Gastrocnemius medialis (tissue), 4 donors: ENCODE results near the gene PCK2. TPM values are rescaled to one million over a fixed set of nuclear protein-coding genes. Genes with fewer than 3 reads are reported as not detected.

ENCODE experiments used
- ATAC-seq, 2 donors: fragments of 150-250 bp; one replicate each; pipeline ENCODE4 v1.9.1; 2016
- DNase-seq, 2 donors: peaks; one replicate each; pipeline ENCODE4 v3.0.0-alpha.2; 2019
- H3K27ac ChIP-seq, 4 donors: fragments of 200-600 bp; sonication (generic); 1 replicate in 1 of 4; 2 replicates in 3 of 4; pipeline ENCODE4 v1.5.1; 2016 to 2018; ENCODE audit warnings: mild to moderate bottlenecking in 2 of 4, moderate library complexity in 1 of 4
- H3K27me3 ChIP-seq, 3 donors: fragments of 200-600 bp; sonication (generic) in 2 of 3; 1 replicate in 1 of 3; 2 replicates in 2 of 3; pipeline versions ENCODE4 v1.5.1 to v1.6.0; 2016 to 2019; ENCODE audit warnings: mild to moderate bottlenecking in 1 of 3, moderate library complexity in 1 of 3
- H3K36me3 ChIP-seq, 2 donors: fragments of 200-600 bp; sonication (generic) in 1 of 2; one replicate each; pipeline ENCODE4 v1.5.1; 2017 to 2018
- H3K4me1 ChIP-seq, 2 donors: fragments of 200-600 bp; sonication (generic) in 1 of 2; one replicate each; pipeline ENCODE4 v1.5.1; 2016 to 2017; ENCODE audit warnings: mild to moderate bottlenecking in 2 of 2
- H3K4me3 ChIP-seq, 4 donors: fragments of 200-600 bp; sonication (generic) in 3 of 4; 1 replicate in 1 of 4; 2 replicates in 3 of 4; pipeline ENCODE4 v1.5.1; 2016 to 2019; ENCODE audit warnings: mild to moderate bottlenecking in 2 of 4
- H3K9me3 ChIP-seq, 3 donors: fragments of 200-600 bp; sonication (generic) in 2 of 3; 1 replicate in 1 of 3; 2 replicates in 2 of 3; pipeline ENCODE4 v1.5.1; 2016 to 2019
- POLR2A ChIP-seq, 2 donors: fragments of 450-650 bp; IDR thresholded peaks; one replicate each; pipeline ENCODE4 v1.6.1; 2017; ENCODE audit warnings: antibody characterized with exemption in 2 of 2, mild to moderate bottlenecking in 2 of 2, moderate library complexity in 2 of 2
- in situ Hi-C, 4 donors: fragments of 200-750 bp; cut with MboI; loops; one replicate each; pipeline versions ENCODE4 v1.15.0 to v1.8.0; 2017; ENCODE audit warnings: low sequenced_read_pairs in 4 of 4
- intact Hi-C: fragments of 100-400 bp; cut with DNase I; formaldehyde crosslinking; loops from one replicate; pipeline ENCODE4 v1.15.1; 2023; ENCODE audit warnings: low total_unique reads
- total RNA-seq, 4 donors: library from RNA; depleted of rRNA; stranded (reverse); fragments of >200 nt; gene quantifications; one replicate each; pipeline versions ENCODE4 v1.1.0 to v1.2.3, GENCODE V29; 2016
- TF ChIP-seq, protein P1 (sequence below), 5 experiments: fragments of 450-650 bp in 3 of 5; fragments of 200-600 bp in 2 of 5; sonication (generic) in 2 of 5; IDR thresholded peaks in 4 of 5; conservative IDR thresholded peaks in 1 of 5; 1 replicate in 4 of 5; 2 replicates in 1 of 5; pipeline ENCODE4 v1.5.1; 2016 to 2019; ENCODE audit warnings: antibody characterized with exemption in 5 of 5, mild to moderate bottlenecking in 3 of 5, moderate library complexity in 3 of 5

Gene PCK2
- total RNA-seq, 4 donors from 2014 or later: 1.9 to 9.8 (median 3.6) TPM

DNA sequence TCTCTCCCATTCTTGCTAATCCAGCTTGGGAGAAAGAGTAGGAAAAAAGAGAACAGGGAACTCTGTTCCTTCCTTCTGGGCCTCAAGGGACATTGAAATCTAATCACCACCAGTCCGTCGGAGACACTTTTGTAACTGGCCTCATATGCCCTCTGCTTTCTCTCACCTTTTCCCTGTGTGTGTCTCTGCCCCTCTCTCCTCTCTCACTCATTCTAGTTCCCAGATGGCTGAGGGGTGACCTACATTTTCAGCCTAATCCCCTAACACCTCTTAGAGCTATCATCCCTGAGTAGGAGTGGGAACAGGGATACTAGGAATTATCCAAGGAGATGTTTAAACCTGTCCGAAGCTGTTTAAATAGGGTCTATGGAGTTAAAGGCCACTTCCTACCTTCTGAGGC lies 8.9 kb upstream of the PCK2 start:
- in situ Hi-C loops: no loop called here
- intact Hi-C loops: no loop called here
- Histone ChIP-seq H3K27me3 (no peaks in the 10 kb centered on the region), H3K9me3 (no peaks in the 10 kb centered on the region), H3K27ac (no peak overlapping the region), H3K4me1 (peaks cover 0 to 10% of the 10 kb centered on the region in 2 donors), H3K4me3 (no peak overlapping the region), H3K36me3 (no peaks in the 10 kb centered on the region)
- DNase-seq (no peak), ATAC-seq (no peak)
- TF ChIP-seq, protein P1, sequence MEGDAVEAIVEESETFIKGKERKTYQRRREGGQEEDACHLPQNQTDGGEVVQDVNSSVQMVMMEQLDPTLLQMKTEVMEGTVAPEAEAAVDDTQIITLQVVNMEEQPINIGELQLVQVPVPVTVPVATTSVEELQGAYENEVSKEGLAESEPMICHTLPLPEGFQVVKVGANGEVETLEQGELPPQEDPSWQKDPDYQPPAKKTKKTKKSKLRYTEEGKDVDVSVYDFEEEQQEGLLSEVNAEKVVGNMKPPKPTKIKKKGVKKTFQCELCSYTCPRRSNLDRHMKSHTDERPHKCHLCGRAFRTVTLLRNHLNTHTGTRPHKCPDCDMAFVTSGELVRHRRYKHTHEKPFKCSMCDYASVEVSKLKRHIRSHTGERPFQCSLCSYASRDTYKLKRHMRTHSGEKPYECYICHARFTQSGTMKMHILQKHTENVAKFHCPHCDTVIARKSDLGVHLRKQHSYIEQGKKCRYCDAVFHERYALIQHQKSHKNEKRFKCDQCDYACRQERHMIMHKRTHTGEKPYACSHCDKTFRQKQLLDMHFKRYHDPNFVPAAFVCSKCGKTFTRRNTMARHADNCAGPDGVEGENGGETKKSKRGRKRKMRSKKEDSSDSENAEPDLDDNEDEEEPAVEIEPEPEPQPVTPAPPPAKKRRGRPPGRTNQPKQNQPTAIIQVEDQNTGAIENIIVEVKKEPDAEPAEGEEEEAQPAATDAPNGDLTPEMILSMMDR (IDR thresholded peaks at IDR 0.05 in 4 of 5, conservative IDR thresholded peaks at IDR 0.05 in 1 of 5): no peak
- TF ChIP-seq POLR2A (IDR thresholded peaks at IDR 0.05): no peak

DNA sequence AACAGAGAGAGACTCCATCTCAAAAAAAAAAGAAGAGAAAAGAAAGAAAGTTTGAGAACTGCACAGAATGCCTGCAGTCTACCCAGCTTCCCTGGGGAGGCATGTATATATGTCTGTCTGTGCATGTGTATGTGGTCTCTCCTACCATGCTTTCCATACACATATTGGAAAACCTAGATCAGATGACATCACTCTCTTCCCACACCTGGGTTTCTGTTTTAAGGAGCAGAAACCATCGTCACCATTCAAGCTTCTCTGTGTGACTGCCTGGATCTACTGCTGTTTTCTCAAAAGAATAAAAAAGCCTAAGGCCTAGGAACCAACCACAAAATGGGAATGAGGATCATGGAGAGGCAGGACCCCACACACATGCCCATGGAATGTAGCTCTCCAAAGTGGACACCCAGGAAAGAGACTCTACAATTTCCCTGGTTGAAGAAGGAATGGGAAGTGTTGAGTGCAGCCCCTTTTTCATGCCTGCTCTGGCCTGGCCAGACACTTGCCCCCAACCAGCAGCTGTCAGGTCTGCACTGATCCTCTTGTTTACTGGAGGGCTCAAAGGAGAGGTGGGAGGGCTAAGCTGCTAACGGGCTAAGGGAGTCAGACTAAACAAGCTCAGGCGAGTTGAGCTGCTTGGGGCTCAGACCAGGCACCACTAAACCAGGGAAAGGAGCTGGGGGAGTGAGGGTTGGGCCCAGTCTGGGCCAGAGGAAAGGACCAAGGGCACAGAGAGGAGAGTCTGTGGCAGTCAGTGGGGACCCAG lies 7.7 kb upstream of the PCK2 start:
- H3K36me3 ChIP-seq: no peaks in the 10 kb centered on the region
- intact Hi-C loops (no loop called here), in situ Hi-C loops (no loop called here)
- TF ChIP-seq POLR2A (IDR thresholded peaks at IDR 0.05): no peak
- TF ChIP-seq, protein P1 (IDR thresholded peaks at IDR 0.05 in 4 of 5, conservative IDR thresholded peaks at IDR 0.05 in 1 of 5): no peak
- peaks cover 0 to 4% of the 10 kb centered on the region in 2 donors for H3K4me1 ChIP-seq
- H3K27ac ChIP-seq: no peak overlapping the region
- ATAC-seq (no peak), DNase-seq (no peak)
- H3K27me3 ChIP-seq: no peaks in the 10 kb centered on the region
- no peak overlapping the region for H3K4me3 ChIP-seq
- H3K9me3 ChIP-seq: no peaks in the 10 kb centered on the region

DNA sequence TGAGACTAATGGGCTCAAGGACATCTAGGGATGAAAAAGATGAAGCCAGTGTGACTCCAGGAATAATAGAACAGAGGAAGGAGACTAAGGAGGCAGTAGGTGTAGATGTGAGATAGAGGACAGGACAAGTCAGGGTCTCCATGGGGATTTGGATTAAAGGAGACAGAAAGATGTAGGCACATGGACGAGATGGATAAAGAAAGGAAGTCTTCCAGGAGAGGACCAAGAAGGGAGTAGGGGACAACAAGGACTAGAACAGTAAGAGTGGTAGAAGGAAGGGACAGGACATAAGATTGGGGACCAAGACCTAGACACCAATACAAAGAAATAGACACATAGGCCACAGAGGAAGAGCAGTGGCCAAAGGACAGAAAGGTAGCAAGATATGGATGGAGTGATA lies 7.1 kb upstream of the PCK2 start:
- Histone ChIP-seq H3K27me3 (no peaks in the 10 kb centered on the region), H3K36me3 (no peaks in the 10 kb centered on the region), H3K4me3 (no peak overlapping the region), H3K4me1 (no peaks in the 10 kb centered on the region), H3K9me3 (no peaks in the 10 kb centered on the region), H3K27ac (no peak overlapping the region)
- intact Hi-C loops (no loop called here), in situ Hi-C loops (no loop called here)
- TF ChIP-seq, protein P1 (IDR thresholded peaks at IDR 0.05 in 4 of 5, conservative IDR thresholded peaks at IDR 0.05 in 1 of 5): no peak
- TF ChIP-seq POLR2A (IDR thresholded peaks at IDR 0.05): no peak
- ATAC-seq (no peak), DNase-seq (no peak)

DNA sequence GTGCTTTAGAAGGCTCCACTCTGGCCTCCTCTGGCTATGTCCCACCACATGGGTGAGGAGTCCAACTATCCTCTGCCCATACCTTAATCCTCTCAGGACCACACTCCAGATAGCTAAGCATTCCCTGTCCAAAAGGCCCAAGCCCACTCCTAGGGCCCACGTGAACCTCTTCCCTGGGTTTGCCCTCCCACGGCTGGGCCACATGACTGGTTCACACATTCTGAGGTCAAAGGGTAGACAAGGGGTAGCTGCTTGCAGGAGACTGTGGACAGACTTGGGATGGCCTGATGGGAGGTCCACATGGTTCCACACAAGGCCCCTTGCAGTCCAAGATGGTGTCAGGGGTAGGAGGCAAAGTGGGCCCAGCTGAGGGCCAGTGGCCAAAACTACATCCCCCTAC lies 6.0 kb upstream of the PCK2 start:
- Histone ChIP-seq H3K36me3 (no peaks in the 10 kb centered on the region), H3K4me3 (no peak overlapping the region), H3K27ac (no peak overlapping the region), H3K4me1 (no peaks in the 10 kb centered on the region), H3K27me3 (no peaks in the 10 kb centered on the region), H3K9me3 (no peaks in the 10 kb centered on the region)
- DNase-seq: no peak
- intact Hi-C loops: no loop called here
- TF ChIP-seq, protein P1 (IDR thresholded peaks at IDR 0.05 in 4 of 5, conservative IDR thresholded peaks at IDR 0.05 in 1 of 5): no peak
- TF ChIP-seq POLR2A (IDR thresholded peaks at IDR 0.05): no peak
- no peak for ATAC-seq
- in situ Hi-C loops: no loop called here
